Left ventricle myocardium superior (tissue), 1 donor: ENCODE measurements around the gene AKAP11. TPM values are rescaled to one million over a fixed set of nuclear protein-coding genes. Genes with fewer than 3 reads are reported as not detected.

Experiments
- ATAC-seq: fragments of 200-7000 bp; cut with Tn5 transposase; one replicate; pipeline ENCODE4 v1.9.1; 2020; ENCODE audit warnings: mild to moderate bottlenecking, moderate library complexity
- DNase-seq: peaks from one replicate; pipeline ENCODE4 v3.0.0-alpha.2; 2020
- intact Hi-C: fragments of 100-400 bp; cut with micrococcal nuclease; formaldehyde crosslinking; loops from one replicate; pipeline ENCODE4 v1.11.0; 2022
- total RNA-seq: library from RNA; stranded (reverse); fragmentation: NEBNext Ultra II Directional; extraction: Animal tissue kit (Norgen Biotek cat#: 25700); gene quantifications from one replicate; pipeline ENCODE4 v1.2.1, GENCODE V29; 2021
- donor health status: DM: no; HTN: yes; CAD: no; lungs with severe emphysema.

The AKAP11 gene
- total RNA-seq, 1 donor from 2014 or later, result 19.3 TPM

GRCh38 chr13:42367831-42368230 is 95.9 kb downstream of the AKAP11 start:
- intact Hi-C loops, result no loop called here

GRCh38 chr13:42369071-42369797 is 97.3 kb downstream of the AKAP11 start:
- no peak for DNase-seq
- no peak for ATAC-seq
- intact Hi-C loops, result no loop called here

More at GRCh38 chr13:42367831-42368230, 95.9 kb downstream of the AKAP11 start:
- DNase-seq (no peak), ATAC-seq (no peak)

GRCh38 chr13:42370229-42370628 is 98.3 kb downstream of the AKAP11 start:
- intact Hi-C loops, result no loop called here
- ATAC-seq, result no peak

More at GRCh38 chr13:42370229-42370628, 98.3 kb downstream of the AKAP11 start:
- DNase-seq, result no peak

Other genes starting within 250 kb of the AKAP11 start
- 5.2 TPM for gene DGKH, start 223.5 kb upstream of the AKAP11 start, total RNA-seq